Epithelial cell of esophagus (primary cell): Measurements from ENCODE around the gene PGAP2.

ENCODE experiments used
- DNase-seq: peaks from one replicate; pipeline ENCODE4 v3.0.0; 2010; ENCODE audit warnings: low read depth
- H3K4me3 ChIP-seq: 2 replicates; pipeline ENCODE4 v1.5.1; 2011; ENCODE audit warnings: mild to moderate bottlenecking, low read length, control low read depth
- CTCF ChIP-seq: IDR thresholded peaks from 2 replicates; pipeline ENCODE4 v1.5.1; 2011; ENCODE audit warnings: low read depth, mild to moderate bottlenecking, low read length, control low read depth, inconsistent platforms; ENCODE audit not compliant: insufficient read depth; ENCODE audit errors: missing control alignments

PGAP2 gene

GRCh38 chr11:3796801-3797328, 11.5 kb upstream of the PGAP2 start:
- no peak for DNase-seq
- TF ChIP-seq CTCF: no peak
- peak overlapping the region; percentile 99 for H3K4me3 ChIP-seq

GRCh38 chr11:3797329-3798090, 10.8 kb upstream of the PGAP2 start, which contains the start of gene NUP98:
Gene NUP98, minus strand, starts transcription at chr11:3797554. Its CDS starts 15,437 bp downstream, at chr11:3782117.
- TF ChIP-seq CTCF: no peak
- H3K4me3 ChIP-seq: peak within 1 kb of the TSS; percentile 99
- peak; percentile 100 for DNase-seq

- TF ChIP-seq CTCF: no peak
- no peak for DNase-seq
- H3K4me3 ChIP-seq: no peak overlapping the region
These were observed 9.2 kb upstream of the PGAP2 start for GRCh38 chr11:3799143-3799542.

- no peak for TF ChIP-seq CTCF
- DNase-seq: no peak
- no peak overlapping the region for H3K4me3 ChIP-seq
These were observed 8.5 kb upstream of the PGAP2 start for GRCh38 chr11:3799873-3800272.

GRCh38 chr11:3802011-3802790, 6.2 kb upstream of the PGAP2 start:
- H3K4me3 ChIP-seq: no peak overlapping the region
- no peak for DNase-seq
- no peak for TF ChIP-seq CTCF

GRCh38 chr11:3803726-3804495, 4.4 kb upstream of the PGAP2 start:
- no peak overlapping the region for H3K4me3 ChIP-seq

More at GRCh38 chr11:3803726-3804495, 4.4 kb upstream of the PGAP2 start:
- peak; percentile 68 for DNase-seq
- no peak for TF ChIP-seq CTCF
